ENCODE measurements around the gene TAL2. TPM values are rescaled to one million over a fixed set of nuclear protein-coding genes. Genes with fewer than 3 reads are reported as not detected.

The TAL2 gene
- total and polyA plus RNA-seq, 2 donors (not counting 3 experiments of a cell fraction or from before 2014, with no cell fraction given): 0.30 TPM; not detected in 1

DNA sequence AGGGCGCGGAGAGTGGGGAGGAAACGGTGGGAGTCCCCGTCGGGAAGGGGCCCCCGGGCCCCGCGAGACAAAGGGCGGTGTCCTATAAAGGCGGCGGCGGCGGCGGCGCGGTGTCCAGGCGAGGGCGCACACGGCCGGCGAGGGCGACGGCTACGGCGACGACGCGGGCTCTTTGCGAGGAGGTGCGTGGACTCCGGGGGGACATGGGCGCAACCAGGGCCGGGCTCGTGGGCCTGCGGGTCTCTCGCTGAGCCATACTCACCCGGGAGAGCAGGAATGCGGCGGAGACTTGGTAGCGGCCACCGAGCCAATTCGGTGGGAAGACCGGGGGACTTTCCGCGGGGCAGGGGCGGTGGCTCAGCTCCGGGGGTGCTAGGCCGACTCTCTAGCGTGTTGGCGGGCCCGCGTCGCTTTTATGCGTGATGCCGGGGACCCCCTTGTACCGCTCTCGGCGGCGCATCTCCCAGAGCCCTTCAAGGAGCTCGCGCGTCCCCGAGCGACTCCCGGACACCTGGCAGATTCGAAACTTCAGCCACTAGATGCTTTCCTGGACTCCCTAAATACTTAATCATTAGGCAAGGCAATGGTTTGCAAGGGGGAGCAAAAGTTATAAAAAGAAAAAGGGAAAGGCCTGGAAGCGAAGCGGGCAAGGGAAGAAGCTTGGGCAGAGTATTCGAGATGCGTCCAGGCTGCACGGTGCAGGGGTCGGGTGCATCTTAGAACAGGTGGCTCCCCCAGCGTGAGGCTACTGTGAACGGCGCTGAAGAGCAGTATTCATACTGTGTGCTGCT lies 5.9 kb upstream of the TAL2 start:
- H3K79me2 ChIP-seq (ENCODE audit: control insufficient read depth, insufficient read depth, low read length): no peaks in the 10 kb centered on the region
- intact Hi-C loops (cut with micrococcal nuclease) (loop anchor here (1.0 kb wide), 1 partner anchor 62 kb away; no protein-coding TSS in a partner anchor), dilution Hi-C loops (cut with MboI; ENCODE audit: extremely low pct_ligation_motif_present, low sequenced_read_pairs) (no loop called here)
- no peak overlapping the region for H3K9ac ChIP-seq (replicated peaks; ENCODE audit: extremely low read depth, insufficient read depth, low read length)
- no peak for FAIRE-seq
- peak overlapping the region; percentile 41 for H3K4me2 ChIP-seq (ENCODE audit: insufficient read depth, low read length)
- no peaks in the 10 kb centered on the region for H3K9me3 ChIP-seq (replicated peaks; ENCODE audit: control insufficient read depth, insufficient read depth, low read length)
- TF ChIP-seq GATA2 (IDR thresholded peaks at IDR 0.05; ENCODE audit: insufficient read depth, insufficient read length, low read depth, low read length) (no peak), POLR2AphosphoS5 (IDR thresholded peaks at IDR 0.05; ENCODE audit: insufficient read depth, low read depth, low read length) (no peak), EZH2 (IDR thresholded peaks at IDR 0.05; ENCODE audit: borderline replicate concordance, low read depth, low read length, severe bottlenecking) (peak; percentile 48)
- TF ChIP-seq, protein P1, sequence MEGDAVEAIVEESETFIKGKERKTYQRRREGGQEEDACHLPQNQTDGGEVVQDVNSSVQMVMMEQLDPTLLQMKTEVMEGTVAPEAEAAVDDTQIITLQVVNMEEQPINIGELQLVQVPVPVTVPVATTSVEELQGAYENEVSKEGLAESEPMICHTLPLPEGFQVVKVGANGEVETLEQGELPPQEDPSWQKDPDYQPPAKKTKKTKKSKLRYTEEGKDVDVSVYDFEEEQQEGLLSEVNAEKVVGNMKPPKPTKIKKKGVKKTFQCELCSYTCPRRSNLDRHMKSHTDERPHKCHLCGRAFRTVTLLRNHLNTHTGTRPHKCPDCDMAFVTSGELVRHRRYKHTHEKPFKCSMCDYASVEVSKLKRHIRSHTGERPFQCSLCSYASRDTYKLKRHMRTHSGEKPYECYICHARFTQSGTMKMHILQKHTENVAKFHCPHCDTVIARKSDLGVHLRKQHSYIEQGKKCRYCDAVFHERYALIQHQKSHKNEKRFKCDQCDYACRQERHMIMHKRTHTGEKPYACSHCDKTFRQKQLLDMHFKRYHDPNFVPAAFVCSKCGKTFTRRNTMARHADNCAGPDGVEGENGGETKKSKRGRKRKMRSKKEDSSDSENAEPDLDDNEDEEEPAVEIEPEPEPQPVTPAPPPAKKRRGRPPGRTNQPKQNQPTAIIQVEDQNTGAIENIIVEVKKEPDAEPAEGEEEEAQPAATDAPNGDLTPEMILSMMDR (IDR thresholded peaks at IDR 0.05; ENCODE audit: extremely low read depth in 1 of 2, insufficient read depth in 1 of 2, low read depth in 1 of 2, low read length in 2 of 2): peak in 1 of 2 donors; percentile 16
- peaks cover 15 to 27% of the 10 kb centered on the region in 2 experiments for H3K27me3 ChIP-seq (ENCODE audit: control insufficient read depth in 2 of 2, insufficient read depth in 2 of 2, low read length in 2 of 2)
- CTCF ChIA-PET: interaction anchor here (0.7 to 2.1 kb wide), 7 partner anchors 8 to 64 kb away, joined by 3 to 12 read pairs (median 3); partner anchors contain the start of gene TMEM38B
- peaks cover 3% of the 10 kb centered on the region for H3K4me1 ChIP-seq (ENCODE audit: control insufficient read depth, extremely low read depth, insufficient read depth, low read length)
- H3K4me3 ChIP-seq (replicated peaks in 1 of 3; ENCODE audit: insufficient read depth in 1 of 3, low read depth in 1 of 3, low read length in 3 of 3): peak overlapping the region in 2 of 3 experiments; percentile 12 to 44
- no TSS peak for BruUV-seq (replicated peaks)
- H3K27ac ChIP-seq (ENCODE audit: insufficient read depth, low read depth, low read length): no peak overlapping the region
- no peaks in the 10 kb centered on the region for H3K36me3 ChIP-seq (ENCODE audit: control insufficient read depth in 2 of 2, extremely low read depth in 1 of 2, insufficient read depth in 2 of 2, low read length in 2 of 2)
- peak overlapping the region; percentile 12 for H2AFZ ChIP-seq (ENCODE audit: low read depth, low read length)
- DNase-seq (ENCODE audit: low read depth, low spot score): no peak
- no peaks in the 10 kb centered on the region for H4K20me1 ChIP-seq (replicated peaks; ENCODE audit: control insufficient read depth, extremely low read depth, insufficient read depth, low read length)
- POLR2A ChIA-PET: no interaction called here
- no peaks in the 10 kb centered on the region for H3K9me1 ChIP-seq (replicated peaks; ENCODE audit: control insufficient read depth, extremely low read depth, insufficient read depth, low read length)
